H1 (cell line): ENCODE measurements around the gene WIPF1. TPM values are rescaled to one million over a fixed set of nuclear protein-coding genes. Genes with fewer than 3 reads are reported as not detected.

Source experiments
- CTBP2 ChIP-seq: IDR thresholded peaks from 2 replicates; pipeline ENCODE4 v1.7.0; 2011; ENCODE audit warnings: borderline replicate concordance, mild to moderate bottlenecking, moderate library complexity, mixed read lengths, low read length; ENCODE audit not compliant: insufficient read depth, insufficient read length
- EZH2 ChIP-seq: fragments of 200-600 bp; sonication (generic); IDR thresholded peaks from 2 replicates; pipeline ENCODE4 v1.7.1; 2012; ENCODE audit warnings: low read depth, mild to moderate bottlenecking, moderate library complexity, low read length, inconsistent platforms; ENCODE audit not compliant: severe bottlenecking
- KDM4A ChIP-seq: IDR thresholded peaks from one replicate; pipeline ENCODE4 v1.7.1; 2012; ENCODE audit warnings: low read depth, mild to moderate bottlenecking, moderate library complexity, low read length, inconsistent platforms; ENCODE audit not compliant: severe bottlenecking
- RNF2 ChIP-seq: fragments of 200-900, 300-1000 bp; sonication (generic); IDR thresholded peaks from 2 replicates; pipeline ENCODE4 v1.7.1; 2016; ENCODE audit warnings: borderline replicate concordance, low read depth, mild to moderate bottlenecking, antibody characterized with exemption, low read length; ENCODE audit not compliant: poor library complexity, severe bottlenecking; ENCODE audit errors: missing control alignments
- SIX5 ChIP-seq: IDR thresholded peaks from 2 replicates; pipeline ENCODE4 v1.6.1; 2011; ENCODE audit warnings: mild to moderate bottlenecking, low read depth, low read length
- SP2 ChIP-seq: IDR thresholded peaks from 2 replicates; pipeline ENCODE4 v1.6.1; 2012; ENCODE audit warnings: mild to moderate bottlenecking, low read length, inconsistent platforms
- SP4 ChIP-seq: IDR thresholded peaks from 2 replicates; pipeline ENCODE4 v1.6.1; 2012; ENCODE audit warnings: low read length, inconsistent platforms
- SUZ12 ChIP-seq: fragments of 200-600 bp; sonication (generic); IDR thresholded peaks from 2 replicates; pipeline ENCODE4 v1.6.1; 2012; ENCODE audit warnings: mild to moderate bottlenecking, inconsistent platforms, low read length, moderate library complexity, mixed read lengths
- polyA plus RNA-seq, 7 experiments: library from polyadenylated mRNA; depleted of rRNA in 3 of 7; stranded (reverse) in 5 of 7; unstranded in 2 of 7; fragments of >200 nt in 5 of 7; fragments of 200-250 nt in 2 of 7; gene quantifications; 1 replicate in 5 of 7; 2 replicates in 1 of 7; 4 replicates in 1 of 7; pipeline versions ENCODE4 v1.2.1 to v1.2.3, GENCODE V29; 2011 to 2013; ENCODE audit warnings: missing spikeins in 2 of 7, mixed read lengths in 2 of 7
- total RNA-seq: library from RNA; stranded (reverse); fragmentation: NEBNext Ultra II Directional; extraction: Animal tissue kit (Norgen Biotek cat#: 25700); gene quantifications from 2 replicates; pipeline ENCODE4 v1.2.1, GENCODE V29; 2021
- TF ChIP-seq, protein P1 (sequence below): IDR thresholded peaks from 2 replicates; pipeline ENCODE4 v1.6.1; 2012; ENCODE audit warnings: low read length, inconsistent platforms

WIPF1 gene
- total and polyA plus RNA-seq, 2 of the 8 experiments (the other 6 are each of a cell fraction or from before 2014, with no cell fraction given), result 4.7 to 5.2 TPM

DNA sequence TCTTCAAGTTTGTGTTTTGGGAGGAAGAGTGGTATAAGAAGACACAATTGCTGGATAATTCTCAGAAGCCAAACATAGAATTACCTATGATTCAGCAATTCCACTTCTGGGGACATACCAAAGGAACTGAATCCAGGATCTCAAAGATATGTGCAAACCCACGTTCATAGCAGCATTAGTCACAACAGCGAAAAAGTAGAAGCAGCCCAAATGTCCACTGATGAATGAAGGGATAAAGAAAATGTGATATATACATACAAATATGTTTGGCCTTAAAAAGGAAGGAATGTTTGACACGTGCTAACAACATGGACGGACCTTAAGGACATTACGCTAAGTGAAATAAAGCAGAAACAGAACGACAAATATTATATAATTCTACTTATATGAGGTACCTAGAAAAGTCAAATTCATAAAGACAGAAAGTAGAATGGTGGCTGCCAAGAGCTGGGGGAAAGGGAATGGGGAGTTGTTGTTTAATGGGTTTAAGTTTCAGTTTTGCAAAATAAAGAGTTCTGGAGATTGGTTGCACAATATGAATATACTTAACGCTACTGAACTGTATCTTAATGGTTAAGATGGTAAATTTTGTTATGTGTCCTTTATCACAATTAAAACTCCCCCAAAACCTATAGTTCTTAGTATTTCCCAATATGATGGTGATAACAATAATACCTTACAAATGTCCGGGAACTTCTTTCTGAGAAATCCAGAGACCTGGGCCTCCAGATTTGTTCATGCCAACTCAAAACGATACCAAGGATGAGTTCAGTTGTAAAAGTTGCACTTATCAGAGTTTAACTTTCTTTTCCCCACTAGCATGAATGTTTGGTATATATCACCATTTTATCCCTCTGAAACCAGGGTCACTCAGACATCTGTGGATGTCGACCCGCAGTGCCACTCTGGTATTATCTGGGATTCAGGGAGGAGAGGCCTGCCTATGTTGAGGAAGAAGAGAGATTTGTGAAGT lies 33.7 kb upstream of the WIPF1 start (continued):
- no peak for TF ChIP-seq SP4
- TF ChIP-seq KDM4A, result no peak
- no peak for TF ChIP-seq RNF2
- no peak for TF ChIP-seq SUZ12
- TF ChIP-seq CTBP2, result no peak
- TF ChIP-seq, protein P1, sequence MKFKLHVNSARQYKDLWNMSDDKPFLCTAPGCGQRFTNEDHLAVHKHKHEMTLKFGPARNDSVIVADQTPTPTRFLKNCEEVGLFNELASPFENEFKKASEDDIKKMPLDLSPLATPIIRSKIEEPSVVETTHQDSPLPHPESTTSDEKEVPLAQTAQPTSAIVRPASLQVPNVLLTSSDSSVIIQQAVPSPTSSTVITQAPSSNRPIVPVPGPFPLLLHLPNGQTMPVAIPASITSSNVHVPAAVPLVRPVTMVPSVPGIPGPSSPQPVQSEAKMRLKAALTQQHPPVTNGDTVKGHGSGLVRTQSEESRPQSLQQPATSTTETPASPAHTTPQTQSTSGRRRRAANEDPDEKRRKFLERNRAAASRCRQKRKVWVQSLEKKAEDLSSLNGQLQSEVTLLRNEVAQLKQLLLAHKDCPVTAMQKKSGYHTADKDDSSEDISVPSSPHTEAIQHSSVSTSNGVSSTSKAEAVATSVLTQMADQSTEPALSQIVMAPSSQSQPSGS, result no peak
- no peak for TF ChIP-seq EZH2
- no peak for TF ChIP-seq SP2
- TF ChIP-seq SIX5, result no peak
